K562 (cell line): Measurements from ENCODE around the gene SP2. TPM values are rescaled to one million over a fixed set of nuclear protein-coding genes. Genes with fewer than 3 reads are reported as not detected.

Experiments used
- BACH1 ChIP-seq: fragments of 200-800 bp; sonication (Bioruptor generic); IDR thresholded peaks from 2 replicates; pipeline ENCODE4 v1.6.1; 2016; ENCODE audit warnings: missing genetic modification characterization, missing compliant biosample characterization
- ETS2 ChIP-seq: IDR thresholded peaks from 2 replicates; pipeline ENCODE4 v1.6.1; 2016; ENCODE audit warnings: borderline replicate concordance, missing genetic modification characterization, mild to moderate bottlenecking, moderate library complexity, missing compliant biosample characterization; ENCODE audit not compliant: poor library complexity, severe bottlenecking
- FOXJ2 ChIP-seq: fragments of 200-800 bp; sonication (Bioruptor generic); IDR thresholded peaks from 2 replicates; pipeline ENCODE4 v1.6.1; 2016; ENCODE audit warnings: missing genetic modification characterization, missing compliant biosample characterization
- MLLT1 ChIP-seq, 2 experiments: fragments of 450-650 bp; IDR thresholded peaks; 2 replicates each; pipeline ENCODE4 v1.6.1; 2016
- PHF8 ChIP-seq: fragments of 200-600 bp; sonication (generic); IDR thresholded peaks from 2 replicates; pipeline ENCODE4 v1.6.1; 2012; ENCODE audit warnings: mixed run types, mild to moderate bottlenecking, inconsistent platforms, low read length, moderate library complexity, borderline replicate concordance
- POLR2A ChIP-seq: fragments of 450-650 bp; conservative IDR thresholded peaks from 2 replicates; pipeline ENCODE4 v1.6.1; 2016
- POLR2AphosphoS5 ChIP-seq: IDR thresholded peaks from 2 replicates; pipeline ENCODE4 v1.6.1; 2011; ENCODE audit warnings: mild to moderate bottlenecking, low read depth, low read length, moderate library complexity; ENCODE audit not compliant: control insufficient read depth, insufficient read depth
- TAF9B ChIP-seq: fragments of 450-650 bp; IDR thresholded peaks from 2 replicates; pipeline ENCODE4 v1.6.1; 2018; ENCODE audit warnings: mild to moderate bottlenecking; ENCODE audit not compliant: partially characterized antibody
- TOE1 ChIP-seq, 2 experiments: fragments of 450-650 bp in 1 of 2; sonication (generic) in 1 of 2; formaldehyde crosslinking in 1 of 2; IDR thresholded peaks; 2 replicates each; pipeline versions ENCODE4 v1.7.1 to v1.8.0; 2016 to 2022; ENCODE audit warnings: borderline replicate concordance in 2 of 2, mild to moderate bottlenecking in 2 of 2, antibody characterized with exemption in 1 of 2, inconsistent platforms in 1 of 2, low read depth in 1 of 2, missing genetic modification reagents in 1 of 2, moderate library complexity in 1 of 2
- ZC3H4 ChIP-seq: sonication (generic); formaldehyde crosslinking; IDR thresholded peaks from 2 replicates; pipeline ENCODE4 v1.9.0; 2021; ENCODE audit warnings: missing genetic modification reagents, borderline replicate concordance
- ZNF511 ChIP-seq: sonication (generic); formaldehyde crosslinking; IDR thresholded peaks from 2 replicates; pipeline ENCODE4 v1.8.0; 2022; ENCODE audit warnings: mild to moderate bottlenecking, missing genetic modification reagents
- ZNF586 ChIP-seq: fragments of 450-650 bp; formaldehyde crosslinking; conservative IDR thresholded peaks from 2 replicates; pipeline ENCODE4 v1.4.0; 2020; ENCODE audit warnings: mild to moderate bottlenecking, moderate library complexity
- ZNF75A ChIP-seq: fragments of 450-650 bp; formaldehyde crosslinking; IDR thresholded peaks from 2 replicates; pipeline ENCODE4 v1.4.0; 2020; ENCODE audit warnings: mild to moderate bottlenecking
- polyA plus RNA-seq, 8 experiments: library from polyadenylated mRNA; depleted of rRNA in 4 of 8; stranded (reverse) in 5 of 8; unstranded in 3 of 8; fragments of >200 nt; fragmentation: Nextera tagmentation in 2 of 8; fragmentation: Illumina TruSeq in 1 of 8; extraction: Ambion mirVana in 2 of 8; extraction: Trizol in 1 of 8; gene quantifications; 2 replicates each; pipeline versions ENCODE4 v1.2.1 to v1.2.3, GENCODE V29; 2011 to 2014; ENCODE audit warnings: inconsistent platforms in 1 of 8, missing spikeins in 1 of 8
- total RNA-seq, 7 experiments: library from RNA; depleted of rRNA in 6 of 7; stranded (reverse); fragments of >200 nt in 6 of 7; fragmentation: Illumina TruSeq in 2 of 7; extraction: Trizol in 2 of 7; gene quantifications; 2 replicates each; pipeline versions ENCODE4 v1.2.1 to v1.2.3, GENCODE V29; 2011 to 2021; ENCODE audit warnings: low replicate concordance in 1 of 7
- TF ChIP-seq, protein P1 (sequence below), 2 experiments: fragments of 450-650 bp; formaldehyde crosslinking in 1 of 2; IDR thresholded peaks; 2 replicates each; pipeline versions ENCODE4 v1.4.0 to v1.6.1; 2014 to 2020; ENCODE audit warnings: mild to moderate bottlenecking in 2 of 2, borderline replicate concordance in 1 of 2, low read depth in 1 of 2
- TF ChIP-seq, protein P2 (sequence below), 2 experiments: fragments of 250-450 bp in 1 of 2; fragments of 450-650 bp in 1 of 2; sonication (Bioruptor Pico) in 1 of 2; IDR thresholded peaks; 2 replicates each; pipeline versions ENCODE4 v1.6.1 to v1.8.0; 2016 to 2021; ENCODE audit warnings: mild to moderate bottlenecking in 2 of 2, moderate library complexity in 2 of 2, missing compliant biosample characterization in 1 of 2, missing genetic modification characterization in 1 of 2

The SP2 gene
- total and polyA plus RNA-seq, 9 of the 15 experiments (the other 6 are each of a cell fraction or from before 2014, with no cell fraction given) = 0.77 to 22.3 (median 2.3) TPM

DNA sequence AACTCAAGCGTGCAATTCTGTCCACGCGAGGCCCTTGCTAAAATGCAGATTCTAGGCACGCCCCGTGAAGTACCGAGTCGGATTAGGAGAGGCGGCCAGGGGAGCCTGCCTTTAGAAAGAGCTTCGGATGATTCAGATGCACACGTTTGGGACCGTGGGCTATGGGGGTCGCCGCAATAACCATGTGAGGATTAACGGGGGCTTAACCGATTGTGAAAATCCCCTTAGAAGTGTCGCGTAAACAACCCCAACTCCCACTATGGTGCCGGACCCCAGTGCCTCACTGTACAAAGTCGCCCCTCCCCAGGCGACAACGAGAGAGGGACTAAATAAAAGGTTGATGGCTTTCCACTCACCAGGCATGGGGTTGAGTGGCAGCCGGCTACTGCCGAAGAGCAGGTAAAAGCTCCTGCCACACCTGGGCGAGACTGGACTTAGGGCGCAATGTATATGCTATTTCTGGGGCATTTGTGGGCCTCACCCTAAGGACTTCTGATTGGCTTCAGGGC is 635 bp upstream of the SP2 start (continued):
- TF ChIP-seq, protein P1, sequence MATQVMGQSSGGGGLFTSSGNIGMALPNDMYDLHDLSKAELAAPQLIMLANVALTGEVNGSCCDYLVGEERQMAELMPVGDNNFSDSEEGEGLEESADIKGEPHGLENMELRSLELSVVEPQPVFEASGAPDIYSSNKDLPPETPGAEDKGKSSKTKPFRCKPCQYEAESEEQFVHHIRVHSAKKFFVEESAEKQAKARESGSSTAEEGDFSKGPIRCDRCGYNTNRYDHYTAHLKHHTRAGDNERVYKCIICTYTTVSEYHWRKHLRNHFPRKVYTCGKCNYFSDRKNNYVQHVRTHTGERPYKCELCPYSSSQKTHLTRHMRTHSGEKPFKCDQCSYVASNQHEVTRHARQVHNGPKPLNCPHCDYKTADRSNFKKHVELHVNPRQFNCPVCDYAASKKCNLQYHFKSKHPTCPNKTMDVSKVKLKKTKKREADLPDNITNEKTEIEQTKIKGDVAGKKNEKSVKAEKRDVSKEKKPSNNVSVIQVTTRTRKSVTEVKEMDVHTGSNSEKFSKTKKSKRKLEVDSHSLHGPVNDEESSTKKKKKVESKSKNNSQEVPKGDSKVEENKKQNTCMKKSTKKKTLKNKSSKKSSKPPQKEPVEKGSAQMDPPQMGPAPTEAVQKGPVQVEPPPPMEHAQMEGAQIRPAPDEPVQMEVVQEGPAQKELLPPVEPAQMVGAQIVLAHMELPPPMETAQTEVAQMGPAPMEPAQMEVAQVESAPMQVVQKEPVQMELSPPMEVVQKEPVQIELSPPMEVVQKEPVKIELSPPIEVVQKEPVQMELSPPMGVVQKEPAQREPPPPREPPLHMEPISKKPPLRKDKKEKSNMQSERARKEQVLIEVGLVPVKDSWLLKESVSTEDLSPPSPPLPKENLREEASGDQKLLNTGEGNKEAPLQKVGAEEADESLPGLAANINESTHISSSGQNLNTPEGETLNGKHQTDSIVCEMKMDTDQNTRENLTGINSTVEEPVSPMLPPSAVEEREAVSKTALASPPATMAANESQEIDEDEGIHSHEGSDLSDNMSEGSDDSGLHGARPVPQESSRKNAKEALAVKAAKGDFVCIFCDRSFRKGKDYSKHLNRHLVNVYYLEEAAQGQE (IDR thresholded peaks at IDR 0.05; ENCODE audit: borderline replicate concordance) = no peak
- TF ChIP-seq, protein P1 (CRISPR knock-in tag; IDR thresholded peaks at IDR 0.05; ENCODE audit: low read depth) = 0 out of 2 replicates have a peak, but pooled peaks have one; percentile 10
- TF ChIP-seq ZC3H4 (CRISPR knock-in tag) (peak; percentile 95; the same call in 1 of the 2 replicates), POLR2A (peak; percentile 91), FOXJ2 (no peak), POLR2AphosphoS5 (peak; percentile 91), TOE1 (IDR thresholded peaks at IDR 0.05; ENCODE audit: borderline replicate concordance) (0 out of 2 replicates have a peak, but pooled peaks have one; percentile 10), TOE1 (CRISPR knock-in tag; IDR thresholded peaks at IDR 0.05; ENCODE audit: borderline replicate concordance, low read depth) (no peak), ZNF586 (CRISPR knock-in tag) (no peak), BACH1 (tag) (peak; percentile 47; the same call in 1 of the 2 replicates), ZNF511 (CRISPR knock-in tag) (peak; percentile 53; the same call in 1 of the 2 replicates), ZNF75A (no peak), TAF9B (peak; percentile 76), PHF8 (peak; percentile 85; the same call in 1 of the 2 replicates), MLLT1 (IDR thresholded peaks at IDR 0.05) (0 out of 4 replicates have a peak, but pooled peaks of 1 of the 2 experiments have one; percentile 14), ETS2 (no peak)
- TF ChIP-seq, protein P2, sequence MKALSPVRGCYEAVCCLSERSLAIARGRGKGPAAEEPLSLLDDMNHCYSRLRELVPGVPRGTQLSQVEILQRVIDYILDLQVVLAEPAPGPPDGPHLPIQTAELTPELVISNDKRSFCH (CRISPR knock-in tag; IDR thresholded peaks at IDR 0.05) = no peak
- TF ChIP-seq, protein P2 (tag; IDR thresholded peaks at IDR 0.05) = 0 out of 2 replicates have a peak, but pooled peaks have one; percentile 76
